HUES6 (cell line): ENCODE measurements around the gene EPO.
"Not testable (repeated sequence)": the region's sequence is repeated elsewhere in the genome, so short reads cannot be mapped to it uniquely, and the experiment has no call there.

ENCODE experiments used
- H3K27ac ChIP-seq: 2 replicates; pipeline ENCODE4 v1.7.0; 2013; ENCODE audit warnings: low read depth, mild to moderate bottlenecking, low read length, inconsistent platforms
- H3K27me3 ChIP-seq: 2 replicates; pipeline ENCODE4 v1.6.1; 2013; ENCODE audit warnings: low read length; ENCODE audit not compliant: control insufficient read depth, insufficient read depth
- H3K36me3 ChIP-seq: 2 replicates; pipeline ENCODE4 v1.6.1; 2013; ENCODE audit warnings: low read length; ENCODE audit not compliant: control insufficient read depth, insufficient read depth
- H3K4me1 ChIP-seq: 2 replicates; pipeline ENCODE4 v1.6.1; 2013; ENCODE audit warnings: low read length; ENCODE audit not compliant: control insufficient read depth, insufficient read depth
- H3K4me3 ChIP-seq: 2 replicates; pipeline ENCODE4 v1.5.1; 2013; ENCODE audit warnings: low read depth, low read length
- H3K9ac ChIP-seq: one replicate; pipeline ENCODE4 v1.6.1; 2013; ENCODE audit warnings: mild to moderate bottlenecking, low read length
- H3K9me3 ChIP-seq: 2 replicates; pipeline ENCODE4 v1.6.1; 2013; ENCODE audit warnings: low read depth, low read length; ENCODE audit not compliant: control insufficient read depth, insufficient read depth

Gene EPO

DNA sequence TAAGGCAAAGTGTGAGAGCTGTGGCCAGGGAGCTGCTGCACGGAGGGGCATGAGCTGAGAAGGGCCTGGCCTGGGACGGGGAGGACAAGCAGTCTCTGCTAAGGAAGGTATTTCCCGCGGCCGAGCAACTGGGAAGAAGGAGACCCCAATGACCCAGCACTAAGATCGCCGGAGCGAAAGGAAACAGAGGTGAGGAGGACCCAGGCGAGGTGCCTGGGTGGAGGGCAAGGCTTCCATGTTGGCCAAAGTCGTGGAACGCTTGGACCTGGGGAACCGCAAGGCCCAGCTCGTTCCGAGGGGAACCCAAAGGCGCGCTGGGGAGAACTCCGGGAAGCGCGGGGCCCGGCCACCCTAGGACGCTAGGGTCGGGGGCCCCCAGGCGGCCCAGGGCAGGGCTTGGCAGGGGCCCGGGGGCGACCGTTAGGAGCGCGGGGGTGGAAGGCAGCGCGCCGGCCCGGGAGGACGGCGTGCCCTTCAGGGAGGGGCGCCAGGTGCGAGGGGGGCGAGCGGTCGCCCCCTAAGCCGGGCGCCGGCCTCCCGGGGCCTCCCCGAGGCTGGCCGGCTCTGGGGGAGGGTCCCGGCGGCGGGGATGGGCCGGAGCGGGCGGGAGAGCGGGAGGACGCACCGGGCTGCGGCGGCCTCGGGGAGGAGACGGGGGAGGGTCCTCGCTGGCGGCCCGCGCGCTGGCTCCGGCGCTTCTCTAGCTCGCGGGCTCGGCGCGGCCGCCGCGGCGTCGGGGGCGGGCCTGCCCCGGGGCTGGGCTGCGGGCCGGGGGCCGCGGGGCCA is 26.8 kb upstream of the EPO start:
- peak overlapping the region; percentile 98 for H3K4me3 ChIP-seq
- H3K36me3 ChIP-seq = peaks cover 18% of the 10 kb centered on the region
- H3K9ac ChIP-seq = peak overlapping the region; percentile 97
- H3K9me3 ChIP-seq = no peaks in the 10 kb centered on the region
- peaks cover 28% of the 10 kb centered on the region for H3K4me1 ChIP-seq
- H3K27ac ChIP-seq = peak overlapping the region; percentile 87
- H3K27me3 ChIP-seq = no peaks in the 10 kb centered on the region; the same call in 1 of the 2 replicates

DNA sequence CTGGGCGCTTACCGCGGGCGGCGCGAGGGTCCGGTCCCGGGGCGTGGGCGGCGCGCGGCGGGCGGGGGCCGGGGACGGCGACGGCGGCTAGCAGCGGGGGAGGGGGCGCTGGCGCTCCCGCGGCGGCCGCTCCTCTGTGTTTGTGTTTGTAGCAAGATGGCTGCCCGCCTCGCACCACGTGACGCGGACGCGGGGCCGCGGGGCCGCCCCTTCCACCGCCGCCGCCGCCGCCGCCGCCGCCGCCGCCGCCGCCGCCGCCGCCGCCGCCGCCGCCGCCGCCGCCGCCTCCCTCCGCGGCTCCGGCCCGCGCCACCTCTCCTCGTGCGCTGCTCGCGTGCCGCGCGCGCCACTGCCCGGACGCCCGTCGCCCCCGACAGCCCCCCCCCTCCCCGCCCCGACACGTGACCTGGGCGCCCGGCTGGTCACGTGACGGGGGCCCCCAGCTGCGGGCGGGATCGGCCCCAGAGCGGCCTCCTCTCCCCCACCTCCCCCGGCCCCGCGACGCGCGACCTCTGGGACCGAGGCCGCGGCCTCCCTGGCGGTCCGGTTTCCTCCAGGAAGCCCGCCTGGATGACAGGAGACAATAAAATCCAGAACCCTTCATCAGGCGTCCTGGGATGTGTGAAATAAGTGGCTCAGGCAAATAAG is 26.0 kb upstream of the EPO start, which contains the start of gene GIGYF1:
GIGYF1 (minus strand) TSS at position 153 of the 648 bp plus-strand sequence. CDS start 6,012 bp downstream, outside the sequence.
- H3K36me3 ChIP-seq = peaks cover 11% of the 10 kb centered on the region; the same call in 1 of the 2 replicates
- H3K27ac ChIP-seq = peak within 1 kb of the TSS; percentile 90
- H3K27me3 ChIP-seq = no peaks in the 10 kb centered on the region; the same call in 1 of the 2 replicates
- peak within 1 kb of the TSS; percentile 98 for H3K4me3 ChIP-seq
- peaks cover 28% of the 10 kb centered on the region for H3K4me1 ChIP-seq
- H3K9ac ChIP-seq = peak within 1 kb of the TSS; percentile 97
- no peaks in the 10 kb centered on the region for H3K9me3 ChIP-seq

DNA sequence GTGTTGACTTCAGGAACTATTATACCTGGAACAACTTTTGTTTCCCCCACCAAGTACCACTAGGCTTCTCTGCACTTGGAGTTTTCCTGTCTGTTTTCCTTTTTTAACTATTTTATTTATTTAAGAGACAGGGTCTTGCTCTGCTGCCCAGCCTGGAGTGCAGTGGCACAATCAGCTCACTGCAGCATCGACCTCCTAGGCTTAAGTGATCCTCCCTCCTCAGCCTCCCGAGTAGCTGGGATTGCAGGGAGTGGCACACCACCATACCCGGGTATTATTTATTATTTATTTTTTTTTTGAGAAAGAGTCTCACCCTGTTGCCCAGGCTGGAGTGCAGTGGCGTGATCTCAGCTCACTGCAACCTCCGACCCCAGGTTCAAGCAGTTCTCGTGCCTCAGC is 24.1 kb upstream of the EPO start:
- Histone ChIP-seq H3K36me3 (peaks cover 1% of the 10 kb centered on the region; the same call in 1 of the 2 replicates), H3K9ac (peak overlapping the region; percentile 62), H3K27ac (peak overlapping the region; percentile 90), H3K9me3 (no peaks in the 10 kb centered on the region), H3K4me1 (peaks cover 23% of the 10 kb centered on the region), H3K27me3 (no peaks in the 10 kb centered on the region; the same call in 1 of the 2 replicates), H3K4me3 (peak overlapping the region; percentile 43)

DNA sequence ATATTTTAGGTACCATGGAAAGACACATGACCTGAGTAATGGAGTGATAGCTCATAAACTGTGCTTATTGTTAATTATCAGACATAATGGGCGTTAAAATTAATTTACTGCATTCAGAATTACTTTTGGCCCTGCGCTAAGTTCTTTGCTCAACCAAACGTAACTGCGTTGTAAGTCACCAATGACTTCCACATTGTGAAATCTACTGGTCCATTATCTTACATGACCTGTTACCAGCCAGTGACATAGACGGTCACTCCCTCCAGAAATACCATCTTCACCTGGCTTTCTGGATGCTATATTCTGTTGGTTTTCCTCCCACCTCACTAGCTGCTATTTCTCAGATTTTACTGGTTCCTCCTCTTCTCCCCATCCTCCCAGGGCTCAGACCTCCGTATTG is 21.2 kb upstream of the EPO start:
- no peak overlapping the region for H3K4me3 ChIP-seq
- H3K9me3 ChIP-seq = no peaks in the 10 kb centered on the region
- no peak overlapping the region for H3K9ac ChIP-seq
- no peak overlapping the region for H3K27ac ChIP-seq
- H3K27me3 ChIP-seq = no peaks in the 10 kb centered on the region; the same call in 1 of the 2 replicates
- H3K4me1 ChIP-seq = peaks cover 6% of the 10 kb centered on the region; the same call in 1 of the 2 replicates
- no peaks in the 10 kb centered on the region for H3K36me3 ChIP-seq

DNA sequence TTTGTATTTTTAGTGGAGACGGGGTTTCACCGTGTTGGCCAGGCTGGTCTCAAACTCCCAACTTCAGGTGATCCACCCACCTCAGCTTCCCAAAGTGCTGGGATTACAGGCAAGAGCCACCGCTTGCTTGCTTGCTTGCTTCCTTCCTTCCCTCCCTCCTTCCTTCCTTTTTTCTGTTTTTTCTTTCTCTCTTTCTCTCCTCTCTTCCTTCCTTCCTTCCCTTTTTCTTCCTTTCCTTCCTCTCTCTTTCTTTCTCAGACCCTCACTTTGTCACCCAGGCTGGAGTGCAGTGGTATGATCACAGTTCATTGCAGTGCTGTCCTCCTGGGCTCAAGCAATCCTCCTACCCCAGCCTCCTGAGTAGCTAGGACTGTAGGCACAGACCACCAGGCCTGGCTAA is 19.2 kb upstream of the EPO start:
- not testable (repeated sequence) for H3K4me3 ChIP-seq, H3K9me3 ChIP-seq, H3K36me3 ChIP-seq, H3K9ac ChIP-seq, H3K27me3 ChIP-seq, H3K27ac ChIP-seq, H3K4me1 ChIP-seq

DNA sequence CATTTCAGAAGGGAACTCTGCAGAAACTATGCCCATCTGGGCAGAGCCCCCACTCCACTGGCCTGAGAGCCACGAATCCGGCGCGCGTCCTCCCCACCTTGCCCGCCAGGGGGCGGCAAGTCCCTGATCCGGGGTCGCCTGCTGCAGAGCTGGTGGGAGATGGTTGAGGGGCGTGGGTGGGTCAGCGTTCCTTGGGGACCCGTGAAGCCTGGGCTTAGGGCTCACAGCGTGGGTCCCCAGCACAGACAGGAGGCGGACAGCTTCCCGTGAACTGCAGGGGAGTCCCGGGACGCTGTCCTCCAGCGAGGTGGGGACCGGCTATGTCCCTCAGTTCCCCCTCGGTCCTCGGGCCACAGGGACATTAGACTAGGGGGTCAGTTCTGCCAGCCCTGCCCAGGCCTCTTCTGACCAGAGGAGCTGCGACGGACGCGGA is 14.9 kb upstream of the EPO start:
- H3K4me1 ChIP-seq = peaks cover 8% of the 10 kb centered on the region
- no peaks in the 10 kb centered on the region for H3K27me3 ChIP-seq
- peak overlapping the region; percentile 48; the same call in 1 of the 2 replicates for H3K27ac ChIP-seq
- no peaks in the 10 kb centered on the region for H3K9me3 ChIP-seq
- H3K4me3 ChIP-seq = peak overlapping the region; percentile 93
- H3K9ac ChIP-seq = peak overlapping the region; percentile 85
- H3K36me3 ChIP-seq = peaks cover 16% of the 10 kb centered on the region

DNA sequence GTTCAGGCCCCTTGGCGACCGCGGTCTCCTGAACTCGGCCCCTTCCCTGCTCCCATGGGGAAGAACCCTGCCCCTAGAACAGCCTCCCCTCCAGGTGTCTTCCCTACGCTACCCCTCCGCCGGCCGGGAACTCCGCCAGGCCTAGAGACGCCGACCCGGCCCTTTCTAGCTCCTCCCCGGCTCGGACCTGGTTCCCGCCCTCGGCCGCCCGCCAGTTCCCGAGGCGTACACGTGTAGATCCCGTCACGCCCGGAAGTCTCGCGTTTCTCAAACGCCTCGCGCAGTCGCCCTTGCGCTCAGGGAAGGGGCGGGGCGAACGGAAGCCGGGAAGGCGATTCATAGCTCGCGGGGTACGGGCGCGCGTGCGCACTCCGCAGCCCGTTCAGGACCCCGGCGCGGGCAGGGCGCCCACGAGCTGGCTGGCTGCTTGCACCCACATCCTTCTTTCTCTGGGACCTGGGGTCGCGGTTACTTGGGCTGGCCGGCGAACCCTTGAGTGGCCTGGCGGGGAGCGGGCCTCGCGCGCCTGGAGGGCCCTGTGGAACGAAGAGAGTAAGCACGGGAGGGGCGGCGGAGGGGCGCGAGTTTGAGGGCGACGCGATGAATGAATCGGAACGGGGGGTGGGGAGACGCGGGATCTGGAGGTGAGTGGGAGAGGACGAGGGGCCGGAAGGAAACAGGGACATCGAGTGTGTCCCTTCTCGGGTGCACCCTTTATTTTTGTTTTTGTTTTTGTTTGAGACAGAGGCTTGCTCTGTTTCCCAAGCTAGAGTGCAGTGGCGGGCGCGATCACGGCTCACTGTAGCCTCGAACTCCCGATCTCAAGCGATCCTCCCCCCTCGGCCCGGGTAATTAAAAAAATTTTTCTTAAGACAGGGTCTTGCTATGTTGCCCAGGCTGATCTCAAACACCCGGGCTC is 14.3 kb upstream of the EPO start, which contains the start of gene POP7:
POP7 (plus strand) TSS at position 369 of the 919 bp plus-strand sequence. CDS start 710 bp downstream, outside the sequence.
- H3K36me3 ChIP-seq = peaks cover 16% of the 10 kb centered on the region
- H3K4me3 ChIP-seq = peak within 1 kb of the TSS; percentile 93
- peak within 1 kb of the TSS; percentile 85 for H3K9ac ChIP-seq
- H3K9me3 ChIP-seq = no peaks in the 10 kb centered on the region
- H3K27ac ChIP-seq = peak within 1 kb of the TSS; percentile 88
- no peaks in the 10 kb centered on the region for H3K27me3 ChIP-seq
- H3K4me1 ChIP-seq = peaks cover 8% of the 10 kb centered on the region

DNA sequence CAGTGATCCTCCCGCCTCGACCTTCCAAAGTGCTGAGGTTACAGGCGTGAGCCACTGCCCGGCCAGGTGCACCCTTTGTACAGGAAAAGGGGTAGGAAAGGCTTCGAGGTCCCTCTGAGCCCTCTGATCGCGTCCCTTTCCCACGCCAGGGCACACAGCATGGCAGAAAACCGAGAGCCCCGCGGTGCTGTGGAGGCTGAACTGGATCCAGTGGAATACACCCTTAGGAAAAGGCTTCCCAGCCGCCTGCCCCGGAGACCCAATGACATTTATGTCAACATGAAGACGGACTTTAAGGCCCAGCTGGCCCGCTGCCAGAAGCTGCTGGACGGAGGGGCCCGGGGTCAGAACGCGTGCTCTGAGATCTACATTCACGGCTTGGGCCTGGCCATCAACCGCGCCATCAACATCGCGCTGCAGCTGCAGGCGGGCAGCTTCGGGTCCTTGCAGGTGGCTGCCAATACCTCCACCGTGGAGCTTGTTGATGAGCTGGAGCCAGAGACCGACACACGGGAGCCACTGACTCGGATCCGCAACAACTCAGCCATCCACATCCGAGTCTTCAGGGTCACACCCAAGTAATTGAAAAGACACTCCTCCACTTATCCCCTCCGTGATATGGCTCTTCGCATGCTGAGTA is 13.5 kb upstream of the EPO start:
- H3K36me3 ChIP-seq = peaks cover 16% of the 10 kb centered on the region
- H3K27me3 ChIP-seq = no peaks in the 10 kb centered on the region
- peak overlapping the region; percentile 85 for H3K9ac ChIP-seq
- no peaks in the 10 kb centered on the region for H3K9me3 ChIP-seq
- peak overlapping the region; percentile 93 for H3K4me3 ChIP-seq
- peak overlapping the region; percentile 88; the same call in 1 of the 2 replicates for H3K27ac ChIP-seq
- H3K4me1 ChIP-seq = peaks cover 8% of the 10 kb centered on the region

DNA sequence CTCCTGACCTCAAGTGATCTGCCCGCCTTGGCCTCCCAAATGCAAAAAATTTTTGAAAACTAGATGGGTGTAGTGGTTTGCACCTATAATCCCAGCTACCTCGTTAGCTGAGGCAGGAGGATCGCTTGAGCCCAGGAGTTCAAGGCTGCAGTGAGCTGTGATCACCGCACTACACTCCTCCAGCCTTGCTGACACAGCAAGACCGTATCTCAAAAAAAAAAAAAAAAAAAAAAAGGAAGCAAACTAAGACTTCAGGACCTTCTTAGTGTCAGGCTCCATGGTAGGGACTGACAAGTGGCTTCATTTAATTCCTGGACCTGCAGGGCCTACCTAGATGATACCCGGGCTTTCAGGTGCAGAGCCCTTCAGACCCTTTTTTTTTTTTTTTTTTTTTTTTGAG is 11.9 kb upstream of the EPO start:
- H3K27me3 ChIP-seq = no peaks in the 10 kb centered on the region
- H3K9me3 ChIP-seq = no peaks in the 10 kb centered on the region
- no peak overlapping the region for H3K4me3 ChIP-seq
- H3K9ac ChIP-seq = no peak overlapping the region
- H3K27ac ChIP-seq = no peak overlapping the region
- peaks cover 8% of the 10 kb centered on the region for H3K4me1 ChIP-seq
- peaks cover 16% of the 10 kb centered on the region for H3K36me3 ChIP-seq

DNA sequence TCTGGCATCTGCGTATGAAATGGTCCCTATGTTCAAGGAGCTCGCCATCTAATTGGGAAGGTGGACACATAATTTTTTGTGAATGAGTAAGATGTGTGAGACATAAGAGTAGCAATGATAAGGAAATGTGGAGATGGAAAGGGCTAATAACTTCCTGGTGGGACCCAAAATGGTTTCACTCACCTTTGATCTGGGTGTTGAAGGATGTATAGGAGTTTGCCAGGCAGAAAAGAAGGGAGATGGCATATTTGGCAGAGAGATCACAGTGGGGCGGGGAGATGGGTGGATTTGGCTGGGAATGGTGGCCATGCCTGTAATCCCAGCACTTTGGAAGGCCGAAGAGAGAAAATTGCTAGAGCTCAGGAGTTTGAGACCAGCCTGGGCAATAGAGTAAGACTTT is 9.8 kb upstream of the EPO start:
- Histone ChIP-seq H3K4me3 (no peak overlapping the region), H3K27ac (no peak overlapping the region), H3K9me3 (no peaks in the 10 kb centered on the region), H3K36me3 (peaks cover 16% of the 10 kb centered on the region), H3K9ac (no peak overlapping the region), H3K4me1 (peaks cover 8% of the 10 kb centered on the region), H3K27me3 (no peaks in the 10 kb centered on the region)
